GM19193 (cell line): ENCODE results near the gene TSHB.

ENCODE experiments used
- POLR2A ChIP-seq: IDR thresholded peaks from 4 replicates; pipeline ENCODE4 v1.6.1; 2011; ENCODE audit not compliant: insufficient read depth, insufficient read length; ENCODE audit errors: extremely low read depth

Gene TSHB

DNA sequence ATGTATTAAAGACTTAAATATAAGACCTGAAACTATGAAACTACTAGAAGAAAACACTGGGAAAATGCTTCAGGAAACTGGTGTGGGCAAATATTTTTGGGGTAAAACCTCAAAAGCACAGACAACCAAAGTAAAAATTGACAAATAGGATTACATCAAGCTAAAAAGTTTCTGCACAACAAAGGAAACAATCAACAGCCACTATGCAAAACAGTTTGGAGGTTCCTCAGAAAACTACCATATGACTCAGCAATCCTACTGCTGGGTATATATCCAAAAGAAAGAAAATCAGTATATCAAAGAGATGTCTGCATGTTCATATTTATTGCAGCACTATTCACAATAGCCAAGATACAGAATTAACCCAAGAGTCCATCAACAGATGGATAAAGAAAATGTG, 17.1 kb downstream of the TSHB start:
- no peak for TF ChIP-seq POLR2A

DNA sequence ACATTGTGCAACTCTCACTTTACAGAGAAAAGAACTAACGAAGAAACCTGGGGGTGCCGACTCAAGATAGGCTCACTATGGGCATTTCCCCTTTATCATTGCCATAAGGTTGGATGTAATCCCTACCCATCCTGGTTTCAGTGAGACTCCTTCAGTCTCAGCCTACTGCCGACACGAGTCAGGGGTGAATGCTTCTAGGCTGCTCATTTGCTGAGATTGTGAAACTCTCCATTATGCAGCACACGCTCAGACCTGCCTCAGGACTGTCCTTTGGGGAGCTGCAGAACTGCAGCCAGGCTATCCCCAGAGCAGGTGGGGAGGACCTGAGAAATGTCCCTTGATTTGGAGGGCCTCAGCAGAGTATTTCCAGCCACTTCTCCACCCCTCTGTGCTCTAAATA, 22.2 kb downstream of the TSHB start:
- no peak for TF ChIP-seq POLR2A

DNA sequence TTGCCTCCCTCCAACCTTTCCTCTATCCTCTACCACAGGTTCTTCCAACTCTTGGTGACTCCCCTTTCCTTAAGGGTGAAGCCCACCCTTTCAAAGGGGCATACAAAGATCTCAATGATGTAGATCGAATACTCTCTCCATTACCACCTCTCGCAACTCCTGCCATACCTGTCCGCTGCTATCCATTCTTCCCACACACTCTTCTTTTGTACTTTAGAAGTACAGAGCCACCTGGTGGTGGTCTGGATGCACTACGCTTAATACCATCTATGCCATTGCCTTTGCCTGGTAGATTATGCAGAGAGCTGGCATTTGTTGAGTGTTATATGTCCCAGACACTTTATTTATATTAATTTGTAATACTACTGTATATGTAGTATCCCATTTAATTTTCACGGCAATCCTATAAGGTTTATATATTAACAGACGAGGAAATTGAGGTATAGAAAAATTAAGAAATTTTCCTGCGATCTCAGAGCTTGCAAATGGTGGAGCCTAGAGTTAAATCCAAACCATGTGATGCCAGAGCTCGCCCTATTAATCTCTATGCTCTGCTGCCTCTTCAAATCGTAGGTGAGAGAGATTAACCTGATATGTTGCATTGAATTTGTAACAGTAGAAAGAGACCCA, 22.9 kb downstream of the TSHB start:
- no peak for TF ChIP-seq POLR2A

DNA sequence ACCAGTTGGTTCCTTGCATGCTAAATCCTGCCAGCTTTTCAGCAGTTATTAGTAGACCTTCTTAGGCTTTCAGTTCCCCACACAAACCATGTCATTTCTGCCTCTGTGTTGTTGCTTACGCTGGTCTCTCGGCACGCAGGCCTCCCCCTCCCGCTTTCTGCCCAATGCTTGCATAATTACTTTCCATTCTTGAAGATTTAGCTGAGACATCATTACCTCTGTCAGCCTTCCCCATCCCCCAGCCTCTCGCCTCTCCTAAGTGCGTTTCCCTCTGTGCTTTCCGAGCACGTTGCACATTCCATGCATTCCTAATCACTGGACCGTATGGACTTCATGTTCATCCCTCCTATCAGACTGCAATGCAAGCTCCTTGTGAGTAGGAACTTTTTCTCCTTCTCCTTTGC, 26.8 kb downstream of the TSHB start:
- no peak for TF ChIP-seq POLR2A

DNA sequence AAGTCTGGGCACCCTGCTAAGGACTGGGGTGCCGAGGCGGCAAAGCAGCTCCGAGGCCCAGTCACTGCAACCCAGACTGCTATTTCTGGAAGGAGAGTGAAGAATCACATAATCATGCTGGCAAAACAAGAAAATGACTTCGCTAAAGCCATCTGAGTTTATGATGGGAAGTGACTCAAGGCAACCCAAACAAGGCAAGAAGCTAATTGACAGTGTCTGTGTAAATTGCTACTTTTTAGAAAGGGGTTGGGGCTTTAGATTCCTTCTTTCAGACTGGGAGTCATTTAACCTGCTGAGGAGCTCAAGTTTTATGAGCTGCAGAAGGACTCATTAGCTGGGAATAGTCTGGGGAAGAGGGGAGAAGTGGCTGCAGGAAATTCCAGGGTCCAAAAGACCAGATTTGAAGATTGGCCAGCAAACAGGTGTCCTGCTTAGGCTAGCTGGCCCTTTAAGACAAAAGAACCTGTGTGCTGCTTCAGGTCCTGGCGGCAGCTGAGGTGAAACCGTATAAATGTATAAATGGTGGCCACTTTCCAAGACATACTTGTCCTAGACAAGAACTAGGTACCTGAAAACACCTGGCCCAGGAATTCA, 28.1 kb downstream of the TSHB start:
- no peak for TF ChIP-seq POLR2A

DNA sequence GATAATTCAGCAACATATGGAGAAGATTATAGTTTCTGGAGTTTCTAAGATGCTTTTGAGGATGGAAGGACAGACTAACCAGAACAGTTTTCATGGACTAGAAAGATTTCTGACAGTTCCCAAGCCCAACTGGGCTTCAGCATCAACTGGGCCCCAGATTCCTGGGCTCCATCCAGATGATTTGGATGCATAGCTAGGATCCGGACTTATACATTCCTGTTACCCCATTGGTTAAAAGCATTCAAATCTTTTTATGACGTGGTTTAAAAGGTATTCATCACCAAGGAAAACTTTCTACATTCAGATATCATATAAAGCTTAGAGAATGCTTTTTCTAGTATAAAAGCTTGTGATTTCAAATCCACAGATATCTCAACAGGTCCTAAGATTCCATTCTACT, 29.7 kb downstream of the TSHB start:
- TF ChIP-seq POLR2A = no peak

DNA sequence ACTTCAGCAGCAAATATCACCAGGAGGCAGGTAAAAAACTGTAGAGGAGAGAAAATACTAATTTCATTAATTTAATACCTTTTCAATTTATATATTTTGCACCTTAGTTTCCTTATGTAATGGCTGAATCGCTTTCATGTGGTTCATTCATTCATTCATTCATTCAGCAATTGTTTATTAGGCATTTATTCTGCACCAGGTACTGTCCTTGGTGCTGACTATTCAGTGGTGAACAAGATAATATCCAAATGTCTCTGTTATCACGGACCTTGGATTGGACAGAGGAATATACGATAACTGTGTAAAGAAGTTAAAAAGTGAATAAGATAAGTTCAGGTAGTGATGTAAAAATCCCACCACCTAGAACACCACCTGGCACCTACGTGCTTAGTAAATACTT, 30.9 kb downstream of the TSHB start:
- no peak for TF ChIP-seq POLR2A

DNA sequence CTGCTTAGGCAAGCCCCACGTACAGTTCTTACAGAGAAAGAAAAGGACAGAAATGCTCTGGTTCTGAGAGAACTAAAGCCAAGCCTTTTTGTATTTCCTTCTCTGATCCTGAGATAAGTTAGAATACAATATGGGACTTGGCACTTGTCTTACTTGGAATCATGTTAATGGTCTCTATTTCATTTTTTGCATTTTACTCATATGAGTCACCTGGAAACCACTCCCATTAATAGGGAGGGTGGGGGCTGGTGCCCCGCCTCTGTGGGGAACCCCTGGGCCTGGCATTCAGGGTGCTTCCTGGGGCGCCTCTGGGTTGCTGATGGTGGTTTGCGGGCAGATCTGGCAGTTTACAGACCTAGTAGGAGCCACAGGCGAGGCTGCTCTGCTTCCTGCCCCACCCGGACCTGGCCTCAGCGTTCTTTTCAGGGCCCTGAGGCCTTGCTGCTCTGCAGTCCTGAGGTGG, 32.9 kb downstream of the TSHB start:
- TF ChIP-seq POLR2A = no peak

DNA sequence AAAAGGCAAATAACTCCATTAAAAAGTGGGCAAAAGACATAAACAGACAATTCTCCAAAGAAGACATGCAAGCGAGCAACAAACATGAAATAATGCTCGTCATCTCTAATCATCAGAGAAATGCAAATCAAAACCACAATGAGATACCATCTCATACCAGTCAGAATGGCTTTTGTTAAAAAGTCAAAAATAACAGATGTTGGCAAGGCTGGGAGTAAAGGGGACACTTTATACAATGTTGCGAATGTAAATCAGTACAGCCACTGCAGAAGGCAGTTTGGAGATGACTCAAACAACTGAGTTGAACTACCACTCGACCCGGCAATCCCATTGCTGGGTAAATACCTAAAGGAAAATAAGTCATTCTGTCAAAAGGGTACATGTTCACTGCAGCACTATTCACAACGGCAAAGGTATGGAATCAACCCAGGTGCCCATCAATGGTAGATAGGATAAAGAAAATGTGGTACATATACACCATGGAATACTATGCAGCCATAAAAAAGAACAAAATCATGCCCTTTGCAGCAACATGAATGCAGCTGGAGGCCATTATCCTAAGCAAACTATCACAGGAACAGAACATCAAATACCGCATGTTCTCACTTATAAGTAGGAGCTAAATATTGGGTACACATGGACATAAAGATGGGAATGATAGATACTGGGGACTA, 33.7 kb downstream of the TSHB start:
- TF ChIP-seq POLR2A = no peak

DNA sequence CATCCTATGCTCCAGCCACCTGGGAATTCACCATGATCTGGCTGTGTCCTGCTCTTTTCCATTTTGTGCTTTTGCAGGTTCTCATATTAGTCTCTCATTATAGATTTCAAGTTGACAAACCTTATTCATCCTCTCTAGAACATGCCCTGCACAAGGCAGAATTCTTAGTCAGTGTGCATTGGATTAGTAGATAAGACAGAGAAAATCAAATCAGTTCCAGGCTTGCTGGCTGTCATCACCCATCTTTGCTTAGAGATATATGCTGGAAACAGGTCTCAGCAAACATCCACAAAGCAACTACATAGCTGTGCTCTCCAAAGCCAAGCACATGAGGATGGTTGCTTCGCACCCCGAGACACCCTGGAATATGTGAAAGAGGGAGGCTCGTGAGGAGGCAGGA, 34.8 kb downstream of the TSHB start:
- no peak for TF ChIP-seq POLR2A

DNA sequence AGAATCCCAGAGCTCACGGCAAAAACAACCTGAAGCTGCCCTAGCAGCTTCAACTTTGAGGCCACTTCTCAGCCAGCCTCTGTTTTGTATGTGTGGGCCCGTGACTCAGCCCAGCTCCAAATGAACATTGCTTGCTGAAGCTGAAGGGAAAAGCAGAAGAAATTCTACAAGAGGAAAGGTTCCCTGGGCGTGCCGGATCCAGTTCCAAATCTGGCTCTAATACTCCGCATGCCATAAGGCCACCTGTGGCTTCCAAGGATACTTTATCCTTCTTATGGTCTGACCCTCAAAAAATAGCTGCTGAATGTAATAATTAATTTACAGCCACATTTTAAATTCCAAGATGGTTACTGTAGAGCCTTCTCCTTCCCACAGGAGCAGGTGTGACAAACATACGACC, 35.4 kb downstream of the TSHB start:
- TF ChIP-seq POLR2A = no peak

DNA sequence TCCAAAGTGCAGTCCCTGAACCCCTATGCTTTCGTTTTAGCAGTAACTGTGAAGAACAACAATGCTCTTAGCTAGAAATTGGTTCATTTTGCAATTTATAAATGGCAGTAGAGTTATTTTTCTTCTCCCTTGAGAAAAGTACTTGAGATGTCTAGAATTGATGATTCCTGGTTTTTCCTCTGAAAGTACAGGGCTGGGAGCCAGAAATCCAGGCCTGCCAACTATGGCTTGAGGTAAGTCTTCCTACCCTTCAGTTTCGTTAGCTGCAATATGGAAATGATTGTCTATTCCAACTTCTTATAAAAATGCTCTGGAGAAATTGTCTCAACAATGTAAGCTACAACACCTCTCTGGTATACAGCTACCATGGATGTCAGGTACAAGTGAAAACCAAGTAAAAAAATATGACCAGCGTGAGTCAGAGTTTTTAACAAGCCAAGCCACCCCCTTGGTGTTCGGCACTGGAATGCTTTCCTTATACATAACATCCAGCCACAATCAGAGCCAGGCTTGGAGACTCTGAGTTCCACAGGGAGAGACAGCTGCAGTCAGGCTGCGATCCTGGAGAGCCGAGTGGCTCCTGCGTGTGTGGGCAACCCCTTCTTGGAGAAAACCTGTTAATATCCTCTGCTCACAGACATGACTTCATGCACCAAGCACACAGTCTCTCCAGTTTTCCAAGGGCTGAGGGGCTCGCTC, 37.7 kb downstream of the TSHB start:
- no peak for TF ChIP-seq POLR2A

DNA sequence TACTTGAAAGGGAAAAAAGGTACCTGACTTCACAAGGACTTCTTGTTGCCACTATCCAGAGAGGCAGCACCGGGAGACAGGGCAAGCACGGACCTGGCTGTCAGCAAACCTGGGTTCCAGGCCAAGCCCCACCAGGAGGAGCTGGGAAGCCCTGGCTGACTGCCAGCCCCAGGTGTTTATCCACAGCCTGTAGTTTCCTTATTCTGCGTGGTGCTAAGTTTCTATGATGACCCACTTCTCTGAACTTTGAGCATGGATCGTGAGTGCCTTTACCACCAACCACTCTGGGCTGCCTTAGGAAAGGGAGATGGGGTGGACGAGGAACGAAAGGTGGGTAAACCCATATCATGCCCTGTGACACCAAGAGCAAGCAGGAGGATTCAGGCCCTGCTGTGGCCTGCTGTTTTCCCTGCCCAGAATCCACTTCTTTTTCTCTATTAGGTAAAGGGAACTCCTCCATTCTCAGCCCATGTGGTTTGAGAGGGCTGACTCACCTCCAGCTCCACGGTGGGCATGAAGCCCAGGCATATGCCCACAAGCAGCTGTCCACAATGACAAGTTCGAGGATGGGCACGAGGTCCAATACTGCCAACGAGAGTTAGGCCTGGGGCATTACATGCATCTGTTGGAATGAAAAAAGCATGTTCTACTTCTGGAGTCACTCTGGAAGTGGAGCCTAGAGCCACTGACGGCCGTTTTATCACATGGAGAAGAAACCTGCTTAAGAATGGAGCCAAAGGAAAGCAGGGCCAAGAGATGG, 39.4 kb downstream of the TSHB start:
- no peak for TF ChIP-seq POLR2A

DNA sequence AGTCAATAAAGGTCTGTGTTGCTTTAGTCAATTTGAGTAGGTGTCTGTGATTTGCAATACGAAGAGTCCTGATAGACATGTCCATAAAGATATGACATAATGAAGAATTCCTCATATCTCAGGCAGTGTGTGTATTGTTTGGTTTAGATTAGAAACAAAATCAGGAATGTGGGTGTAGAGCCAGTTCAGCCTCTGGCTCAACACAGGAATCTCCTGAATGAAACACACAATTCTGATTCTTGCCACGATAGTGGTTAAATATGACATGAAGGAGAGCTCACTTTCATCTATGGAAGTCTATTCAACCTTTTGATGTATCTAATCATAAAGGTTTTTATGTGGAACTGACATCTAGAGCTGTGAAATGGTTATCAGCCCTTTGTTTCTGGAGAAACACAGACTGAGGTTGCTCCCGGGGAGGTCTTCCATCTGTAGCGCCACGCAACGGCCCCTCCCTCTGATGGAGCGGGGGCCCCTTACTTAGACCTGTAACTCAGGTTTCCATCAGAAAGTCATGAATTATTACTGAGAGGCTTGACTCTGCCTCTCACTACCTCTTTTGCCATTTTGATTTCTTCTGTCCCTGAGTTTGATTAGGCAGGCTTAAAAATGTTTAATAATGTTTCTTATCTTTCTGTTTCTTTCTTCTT, 40.2 kb downstream of the TSHB start:
- no peak for TF ChIP-seq POLR2A

DNA sequence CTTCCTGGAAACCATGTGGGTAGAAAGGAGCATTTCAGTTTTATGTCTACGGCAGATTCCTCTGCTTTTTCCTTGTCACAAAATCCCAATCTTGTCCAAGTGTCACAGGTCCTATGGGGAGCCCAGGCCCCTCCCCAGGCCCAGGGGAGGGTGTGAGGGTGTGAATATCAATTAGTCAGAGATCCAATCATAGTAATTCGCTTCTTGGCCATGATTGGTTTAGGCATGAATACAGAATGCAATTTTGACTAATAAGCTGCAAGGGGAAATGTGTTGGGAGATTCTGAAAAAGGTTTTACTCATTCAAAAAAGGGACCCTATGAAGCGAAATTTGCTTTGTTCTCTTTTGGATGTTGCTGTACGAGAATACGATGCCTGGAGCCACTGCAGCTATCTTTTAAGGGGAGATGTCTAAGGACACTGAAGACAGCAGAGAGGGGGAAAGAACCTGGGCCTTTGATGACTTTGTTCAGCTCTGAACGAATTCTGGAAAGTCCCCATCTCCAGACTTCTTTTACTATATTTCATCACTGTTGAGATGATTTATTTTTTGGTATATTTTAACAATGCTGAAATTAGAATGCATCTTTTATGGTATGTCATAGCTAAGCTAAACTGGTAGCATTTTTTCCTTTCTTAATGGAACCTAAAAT, 41.5 kb downstream of the TSHB start:
- no peak for TF ChIP-seq POLR2A
